Activated B cell treated with CpG ODN at 0.5 μM for 24 hours (primary cell): Measurements from ENCODE around the gene ACOX3. TPM values are rescaled to one million over a fixed set of nuclear protein-coding genes. Genes with fewer than 3 reads are reported as not detected.

Experiments used
- ATAC-seq: fragments of 200-7000 bp; cut with Tn5 transposase; one replicate; pipeline ENCODE4 v1.10.0; 2021; ENCODE audit warnings: low read depth, mild to moderate bottlenecking, moderate library complexity
- CTCF ChIA-PET: fragments of 350-600 bp; sonication (Branson Sonifier 250); formaldehyde crosslinking; loops from one replicate; lab custom pipeline; 2021; ENCODE audit warnings: antibody characterized with exemption; lab: Charles Lee
- POLR2A ChIA-PET: fragments of 350-600 bp; sonication (Branson Sonifier 250); formaldehyde crosslinking; loops from one replicate; lab custom pipeline; 2021; ENCODE audit warnings: antibody characterized with exemption; lab: Charles Lee
- DNase-seq: peaks from one replicate; pipeline ENCODE4 v3.0.0; 2022
- H3K27ac Mint-ChIP-seq: one replicate; pipeline ENCODE4 v1.8.0; 2020; ENCODE audit warnings: mixed read lengths
- H3K27me3 Mint-ChIP-seq: one replicate; pipeline ENCODE4 v1.8.0; 2021; ENCODE audit warnings: mixed read lengths
- H3K36me3 Mint-ChIP-seq: one replicate; pipeline ENCODE4 v1.8.0; 2021; ENCODE audit warnings: low read depth, mixed read lengths
- H3K4me1 Mint-ChIP-seq: one replicate; pipeline ENCODE4 v1.8.0; 2021; ENCODE audit warnings: mixed read lengths
- H3K4me3 Mint-ChIP-seq: one replicate; pipeline ENCODE4 v1.8.0; 2020; ENCODE audit warnings: mild to moderate bottlenecking, mixed read lengths
- H3K9me3 Mint-ChIP-seq: one replicate; pipeline ENCODE4 v1.8.0; 2020; ENCODE audit warnings: mixed read lengths
- CTCF ChIP-seq: fragments of 200-600 bp; IDR thresholded peaks from one replicate; pipeline ENCODE4 v1.8.0; 2022; ENCODE audit warnings: antibody characterized with exemption, mild to moderate bottlenecking
- intact Hi-C: fragments of 100-400 bp; cut with micrococcal nuclease; formaldehyde crosslinking; loops from one replicate; pipeline ENCODE4 v1.15.1; 2024
- total RNA-seq: library from RNA; stranded (reverse); gene quantifications from 2 replicates; pipeline ENCODE4 v1.2.3, GENCODE V29; 2022

ACOX3 gene
- total RNA-seq, 1 donor from 2014 or later, result 20.6 TPM

- DNase-seq (no peak), ATAC-seq (no peak)
- intact Hi-C loops, result no loop called here
- peaks cover under 1% of the 10 kb centered on the region for H3K9me3 Mint-ChIP-seq
- POLR2A ChIA-PET, result no interaction called here
- CTCF ChIA-PET, result no interaction called here
- H3K27me3 Mint-ChIP-seq, result no peaks in the 10 kb centered on the region
- H3K4me1 Mint-ChIP-seq, result no peaks in the 10 kb centered on the region
- no peak overlapping the region for H3K4me3 Mint-ChIP-seq
- no peak overlapping the region for H3K27ac Mint-ChIP-seq
- no peaks in the 10 kb centered on the region for H3K36me3 Mint-ChIP-seq
- TF ChIP-seq CTCF, result no peak
These were observed 83.7 kb downstream of the ACOX3 start for GRCh38 chr4:8356856-8357255.

GRCh38 chr4:8355864-8356565 lies 84.5 kb downstream of the ACOX3 start:
- H3K36me3 Mint-ChIP-seq, result no peaks in the 10 kb centered on the region
- ATAC-seq (no peak), DNase-seq (no peak)
- TF ChIP-seq CTCF, result no peak
- no peaks in the 10 kb centered on the region for H3K27me3 Mint-ChIP-seq
- ChIA-PET CTCF (no interaction called here), POLR2A (no interaction called here)
- H3K4me3 Mint-ChIP-seq, result no peak overlapping the region
- no peak overlapping the region for H3K27ac Mint-ChIP-seq
- no peaks in the 10 kb centered on the region for H3K4me1 Mint-ChIP-seq
- intact Hi-C loops, result no loop called here
- H3K9me3 Mint-ChIP-seq, result no peaks in the 10 kb centered on the region

- POLR2A ChIA-PET, result no interaction called here
- H3K27me3 Mint-ChIP-seq, result no peaks in the 10 kb centered on the region
- H3K27ac Mint-ChIP-seq, result no peak overlapping the region
- no peaks in the 10 kb centered on the region for H3K4me1 Mint-ChIP-seq
- TF ChIP-seq CTCF, result no peak
- H3K36me3 Mint-ChIP-seq, result no peaks in the 10 kb centered on the region
- intact Hi-C loops, result no loop called here
- CTCF ChIA-PET, result no interaction called here
- ATAC-seq (no peak), DNase-seq (no peak)
- H3K9me3 Mint-ChIP-seq, result no peaks in the 10 kb centered on the region
- no peak overlapping the region for H3K4me3 Mint-ChIP-seq
These were observed 85.2 kb downstream of the ACOX3 start for GRCh38 chr4:8355306-8355705.

GRCh38 chr4:8353912-8354453 lies 86.5 kb downstream of the ACOX3 start:
- no peak overlapping the region for H3K4me3 Mint-ChIP-seq
- H3K27ac Mint-ChIP-seq, result no peak overlapping the region
- TF ChIP-seq CTCF, result no peak
- H3K4me1 Mint-ChIP-seq, result no peaks in the 10 kb centered on the region
- no peaks in the 10 kb centered on the region for H3K9me3 Mint-ChIP-seq
- DNase-seq (no peak), ATAC-seq (no peak)
- intact Hi-C loops, result no loop called here
- POLR2A ChIA-PET, result no interaction called here
- no peaks in the 10 kb centered on the region for H3K27me3 Mint-ChIP-seq
- H3K36me3 Mint-ChIP-seq, result no peaks in the 10 kb centered on the region
- CTCF ChIA-PET, result no interaction called here

- Mint-ChIP-seq H3K4me1 (no peaks in the 10 kb centered on the region), H3K36me3 (no peaks in the 10 kb centered on the region), H3K9me3 (no peaks in the 10 kb centered on the region), H3K27me3 (no peaks in the 10 kb centered on the region), H3K4me3 (no peak overlapping the region), H3K27ac (no peak overlapping the region)
- ChIA-PET POLR2A (no interaction called here), CTCF (no interaction called here)
- intact Hi-C loops, result no loop called here
- no peak for TF ChIP-seq CTCF
- no peak for DNase-seq
- ATAC-seq, result no peak
These were observed 87.3 kb downstream of the ACOX3 start for GRCh38 chr4:8353158-8353669.
